GM19023 (cell line): Measurements from ENCODE around the gene RBM18.

Experiments used
- ATAC-seq: cut with Tn5 transposase; IDR thresholded peaks from one replicate; pipeline ENCODE4 v1.9.1; 2021; ENCODE audit warnings: mild to moderate bottlenecking, moderate library complexity; ENCODE audit not compliant: unreplicated experiment

RBM18 gene

DNA sequence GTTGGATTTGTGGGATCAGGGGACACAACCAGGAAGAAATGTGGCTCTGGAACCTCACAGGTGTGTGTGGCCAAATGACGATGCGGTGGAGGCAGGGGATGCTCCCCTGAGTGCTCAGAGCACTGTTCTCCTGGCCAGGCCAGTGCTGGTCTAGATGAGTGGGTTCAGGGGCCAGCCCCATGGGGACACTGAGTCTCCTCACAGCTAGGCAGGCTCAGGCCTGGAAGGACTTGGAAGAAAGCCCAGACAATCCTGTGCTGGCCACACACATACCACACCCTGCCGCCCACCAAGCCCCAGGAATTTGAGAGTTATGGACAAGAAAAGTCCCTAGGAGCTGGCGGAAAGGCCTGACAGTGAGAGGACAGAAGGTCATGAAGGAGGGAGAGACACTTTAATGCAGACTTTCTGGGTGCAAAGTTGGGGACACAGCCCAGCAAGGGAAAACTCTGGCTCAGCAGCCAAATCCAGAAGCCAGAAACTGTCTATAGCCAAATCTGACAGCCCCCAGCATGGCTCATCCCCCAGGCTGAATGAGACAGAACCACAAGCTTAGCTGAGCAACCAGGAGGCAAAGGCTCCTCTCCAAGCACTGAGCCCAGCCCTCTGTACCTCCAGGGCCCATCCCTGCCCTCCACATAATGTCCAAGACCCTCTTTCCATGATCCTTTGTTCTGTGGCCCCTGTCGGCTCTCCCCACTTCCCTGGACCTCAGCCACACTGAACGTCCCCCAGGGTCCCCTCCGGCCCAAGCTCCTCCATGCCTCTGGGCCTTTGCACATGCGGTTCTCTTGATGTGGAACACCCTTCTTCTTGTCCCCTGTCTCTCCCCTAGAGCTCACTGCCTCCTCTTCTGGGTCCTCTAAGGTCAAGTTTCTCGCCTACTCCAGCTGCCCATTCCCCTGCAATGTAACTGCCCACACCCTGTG is 58.3 kb downstream of the RBM18 start:
- no peak for ATAC-seq

DNA sequence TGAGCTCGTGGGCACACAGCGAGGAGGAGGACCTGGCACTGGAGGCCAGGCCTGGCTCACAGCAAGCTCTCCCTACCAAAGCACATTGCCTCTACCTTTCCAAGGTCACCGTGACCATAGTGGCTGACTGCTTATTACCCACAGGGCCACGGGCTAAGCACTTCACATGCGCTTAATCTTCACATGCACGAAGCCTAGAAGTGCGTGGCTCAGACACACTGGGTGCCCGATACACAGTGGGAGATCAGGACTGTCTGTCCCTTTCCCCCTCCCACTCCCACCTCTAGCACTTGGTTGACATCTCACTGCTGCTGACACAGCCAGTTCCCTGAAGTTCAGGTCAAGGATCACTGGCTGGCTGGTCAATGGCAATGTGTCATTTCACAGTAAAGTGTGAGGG is 59.5 kb downstream of the RBM18 start:
- ATAC-seq: no peak

DNA sequence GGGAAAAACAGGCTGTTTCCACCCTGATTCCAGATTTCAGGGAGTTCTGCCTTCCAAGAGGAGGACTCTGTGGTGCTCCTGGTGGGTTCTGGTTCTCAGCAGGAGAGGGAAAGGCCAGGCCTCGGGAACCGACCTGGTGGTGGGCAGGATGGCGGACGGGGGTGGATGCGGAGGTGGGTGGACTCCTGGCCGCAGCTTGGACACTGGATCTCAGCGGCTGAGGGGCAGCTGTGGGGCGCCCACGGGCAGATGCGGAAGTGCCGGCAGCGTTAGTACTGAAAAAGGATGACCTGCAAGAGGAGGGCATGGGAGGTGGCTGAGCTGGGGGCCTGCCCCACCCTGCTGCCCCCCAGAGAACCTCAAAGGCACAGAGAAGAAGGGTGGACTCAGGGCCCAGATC is 60.1 kb downstream of the RBM18 start:
- ATAC-seq: no peak

DNA sequence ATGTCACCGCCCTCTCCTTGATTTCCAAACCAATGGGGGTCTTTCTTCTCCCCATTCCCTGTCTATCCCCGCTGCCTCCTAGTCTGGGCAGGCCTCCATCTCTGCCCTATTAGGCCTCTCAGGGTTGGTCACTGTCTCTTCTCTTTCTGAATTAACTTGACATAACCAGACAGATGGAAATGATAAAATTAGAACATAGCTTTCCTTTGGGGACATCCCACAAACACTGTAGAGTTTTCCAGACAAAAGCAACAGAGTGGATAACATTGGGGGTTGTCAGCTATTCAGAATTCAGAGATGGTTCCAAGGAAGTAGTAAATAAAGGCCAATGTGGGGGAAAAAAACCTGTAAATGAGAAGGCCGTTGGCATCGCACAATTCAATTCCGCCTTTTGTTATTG is 60.6 kb downstream of the RBM18 start:
- ATAC-seq: no peak

DNA sequence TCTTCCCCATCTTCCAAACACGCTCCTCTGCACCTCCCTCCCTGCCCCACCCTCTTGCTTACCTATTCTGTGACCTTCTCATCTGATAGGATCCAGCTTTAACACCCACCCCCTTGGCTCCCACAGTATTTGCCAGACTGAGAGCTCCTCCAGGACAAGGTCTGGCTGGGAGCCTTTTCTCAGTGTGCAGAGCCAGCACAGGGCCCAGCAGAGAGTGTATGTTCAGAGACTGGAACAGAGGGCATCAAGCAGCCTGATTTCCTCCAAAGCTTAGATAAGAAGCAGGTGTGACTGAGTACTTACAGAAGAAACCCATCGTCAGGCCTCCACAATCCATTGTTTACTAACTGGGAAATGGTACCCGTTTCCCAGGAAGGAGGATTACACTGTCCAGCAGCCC is 62.5 kb downstream of the RBM18 start:
- no peak for ATAC-seq

DNA sequence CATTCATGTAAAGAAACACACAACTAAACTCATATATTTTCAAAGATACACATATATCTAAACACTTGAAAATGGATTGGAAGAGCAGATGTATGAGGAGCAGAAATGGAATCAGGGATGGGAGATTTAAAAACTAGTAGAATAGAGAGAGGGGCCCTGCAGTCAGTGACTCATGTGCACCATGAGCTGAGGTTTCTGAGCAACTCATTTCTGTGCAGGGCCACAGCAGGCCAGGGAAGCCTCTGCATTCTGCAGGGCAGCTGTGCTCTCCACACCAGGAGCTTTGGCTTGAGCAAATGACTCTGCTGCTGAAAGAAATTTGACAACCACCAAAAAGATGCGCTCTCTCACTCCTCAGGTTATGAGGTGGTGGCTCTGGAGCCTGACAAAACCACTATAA is 63.0 kb downstream of the RBM18 start:
- ATAC-seq: no peak

DNA sequence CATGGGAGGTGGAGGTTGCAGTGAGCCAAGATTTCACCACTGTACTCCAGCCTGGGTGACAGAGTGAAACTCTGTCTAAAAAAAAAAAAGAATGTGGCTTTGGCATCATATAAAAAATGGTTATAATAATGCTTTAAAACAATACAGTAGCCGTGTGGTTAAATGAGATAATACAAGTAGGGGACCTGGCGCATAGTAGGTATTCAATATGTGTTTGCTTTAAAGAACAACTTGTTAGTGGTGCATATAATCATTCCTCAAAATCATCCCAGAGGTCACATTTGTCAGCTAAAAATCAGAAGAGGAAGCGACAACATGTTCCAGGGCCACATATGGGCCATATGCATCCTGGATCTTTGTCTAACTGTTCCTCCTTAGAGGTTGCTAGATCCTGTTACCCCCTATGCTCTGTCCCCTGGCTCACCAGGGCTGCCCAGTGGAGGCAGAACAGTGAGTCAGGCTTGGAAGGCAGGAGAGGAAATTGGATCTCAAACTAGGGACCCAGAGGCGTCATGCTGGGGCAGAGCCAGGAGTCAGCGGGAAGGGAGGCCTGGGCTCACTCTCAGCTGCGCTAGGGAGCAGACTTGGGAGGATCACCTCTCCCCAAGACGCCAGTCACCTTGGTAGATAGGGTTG is 63.6 kb downstream of the RBM18 start:
- ATAC-seq: no peak

DNA sequence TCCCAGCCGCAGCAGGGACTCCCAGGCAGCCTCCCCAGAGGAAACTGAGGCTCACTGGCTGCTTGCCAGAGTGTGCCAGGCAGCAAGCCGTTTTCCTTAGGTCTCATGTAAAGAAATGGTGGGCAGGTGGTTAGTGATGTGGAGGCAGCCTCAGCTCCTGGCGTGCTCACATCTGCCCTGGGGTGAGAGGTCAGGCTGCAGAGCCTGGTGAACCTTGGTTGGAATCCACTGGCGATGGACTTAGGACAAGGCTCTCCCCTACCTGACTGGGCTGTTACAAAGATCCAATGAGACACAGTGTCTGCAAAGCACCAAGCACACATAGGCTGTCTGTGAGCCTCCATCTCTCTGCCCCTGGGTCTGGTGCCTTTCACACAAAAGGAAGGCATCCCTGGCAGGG is 66.8 kb downstream of the RBM18 start:
- ATAC-seq: no peak

DNA sequence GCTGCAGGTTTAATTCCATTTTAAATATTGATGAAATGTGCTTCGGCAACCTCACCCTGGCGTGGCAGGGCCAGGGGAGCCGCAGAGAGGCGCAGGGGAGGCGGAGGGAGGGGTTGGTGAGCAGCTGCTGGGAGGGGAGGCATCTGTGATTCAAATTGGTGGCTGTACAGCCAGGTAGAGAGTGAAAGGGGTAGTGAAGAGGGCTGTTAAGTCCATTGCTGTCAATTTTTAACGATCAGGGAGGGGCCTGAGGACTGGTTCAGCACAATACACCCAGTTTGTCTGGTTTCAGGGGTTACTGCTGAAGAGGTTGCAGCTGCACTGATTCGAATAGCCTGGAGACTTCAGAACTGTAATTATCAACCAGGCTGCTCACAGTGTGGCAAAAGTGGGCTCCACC is 67.2 kb downstream of the RBM18 start:
- ATAC-seq: no peak

DNA sequence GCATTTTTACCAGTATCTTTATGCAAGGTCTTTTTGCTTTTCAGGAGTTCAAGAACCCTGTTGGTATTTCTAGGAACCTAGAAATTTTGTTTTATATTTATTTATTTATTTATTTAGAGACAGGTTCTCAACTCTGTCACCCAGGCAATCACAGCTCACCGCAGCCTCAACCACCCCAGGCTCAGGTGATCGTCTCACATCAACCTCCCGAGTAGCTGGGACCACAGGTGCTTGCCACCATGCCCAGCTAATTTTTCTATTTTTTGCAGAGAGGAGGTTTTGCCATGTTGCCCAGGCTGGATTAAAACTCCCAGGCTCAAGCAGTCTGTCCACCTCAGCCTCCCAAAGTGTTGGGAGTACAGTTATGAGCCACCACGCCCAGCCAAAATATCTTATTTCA is 68.8 kb downstream of the RBM18 start:
- ATAC-seq: no peak

DNA sequence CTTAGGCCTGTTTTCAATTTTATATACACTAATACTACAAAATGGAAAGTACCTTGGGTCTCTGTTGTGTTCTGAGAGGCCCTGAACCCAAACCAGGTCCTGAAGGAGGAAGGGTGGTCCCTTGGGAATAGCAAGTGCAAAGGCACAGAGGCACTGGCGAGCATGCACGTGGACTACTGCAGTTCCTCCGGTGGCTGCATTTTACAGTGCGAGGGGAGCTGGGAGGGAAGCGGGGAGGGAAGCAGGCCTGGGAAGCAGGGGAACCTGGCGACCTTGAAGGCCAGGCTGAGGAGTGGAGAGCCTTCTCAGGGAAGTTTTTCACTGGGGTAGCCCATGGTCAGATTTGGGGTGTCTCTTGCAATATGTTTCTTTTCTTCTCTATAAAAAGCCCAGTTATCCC is 71.0 kb downstream of the RBM18 start:
- ATAC-seq: no peak

DNA sequence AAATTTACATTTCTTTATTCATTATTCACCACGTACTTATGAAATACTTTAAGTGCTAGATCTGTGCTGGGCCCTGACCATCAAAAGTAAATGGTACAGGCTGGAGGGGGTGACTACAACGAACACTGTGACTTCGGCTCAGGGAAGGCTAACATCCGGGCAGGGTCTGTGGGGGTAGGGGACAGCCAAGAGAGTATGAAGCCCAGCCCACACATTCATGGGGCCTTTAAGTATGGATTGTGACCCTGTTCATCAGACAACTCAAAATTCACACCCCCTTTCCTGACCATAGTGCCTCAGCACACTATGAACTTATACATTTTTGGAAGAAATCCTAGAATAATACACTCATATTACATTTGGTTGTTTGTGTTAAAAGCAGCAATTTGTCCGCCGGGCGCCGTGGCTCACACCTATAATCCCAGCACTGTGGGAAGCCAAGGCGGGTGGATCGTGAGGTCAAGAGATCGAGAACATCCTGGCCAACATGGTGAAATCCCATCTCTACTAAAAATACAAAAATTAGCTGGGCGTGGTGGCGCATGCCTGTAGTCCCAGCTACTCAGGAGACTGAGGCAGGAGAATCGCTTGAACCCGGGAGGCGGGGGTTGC is 71.6 kb downstream of the RBM18 start:
- no peak for ATAC-seq

DNA sequence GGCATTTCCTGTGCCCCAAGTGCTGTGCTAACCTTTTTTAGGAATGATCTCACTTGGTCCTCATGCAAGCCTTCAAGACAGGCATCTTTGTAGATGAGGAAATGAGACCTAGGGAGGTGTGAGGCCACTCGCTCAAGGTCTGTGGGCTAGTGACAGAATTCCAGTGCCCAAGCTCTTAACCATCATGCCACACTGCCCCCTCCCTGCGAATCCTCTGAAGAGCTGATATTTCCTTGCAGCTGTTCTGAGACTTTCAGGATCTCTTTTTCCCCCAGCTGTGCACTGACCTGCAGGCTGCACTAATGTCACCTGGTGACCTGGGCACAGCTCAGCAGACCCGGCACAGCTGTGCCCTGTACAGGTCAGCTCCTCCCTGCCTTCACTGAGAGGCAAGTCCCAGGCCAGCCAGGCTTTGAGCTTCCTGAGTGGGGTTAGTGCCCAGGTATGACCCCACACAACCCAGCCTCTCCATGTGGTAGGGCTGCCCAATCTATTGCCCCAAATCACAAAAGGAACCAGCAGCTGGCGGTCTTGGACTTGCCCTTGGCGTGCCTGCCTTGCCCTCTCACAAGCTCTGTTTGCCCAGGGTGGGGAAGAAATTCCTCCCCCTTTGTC is 72.3 kb downstream of the RBM18 start:
- ATAC-seq: no peak

DNA sequence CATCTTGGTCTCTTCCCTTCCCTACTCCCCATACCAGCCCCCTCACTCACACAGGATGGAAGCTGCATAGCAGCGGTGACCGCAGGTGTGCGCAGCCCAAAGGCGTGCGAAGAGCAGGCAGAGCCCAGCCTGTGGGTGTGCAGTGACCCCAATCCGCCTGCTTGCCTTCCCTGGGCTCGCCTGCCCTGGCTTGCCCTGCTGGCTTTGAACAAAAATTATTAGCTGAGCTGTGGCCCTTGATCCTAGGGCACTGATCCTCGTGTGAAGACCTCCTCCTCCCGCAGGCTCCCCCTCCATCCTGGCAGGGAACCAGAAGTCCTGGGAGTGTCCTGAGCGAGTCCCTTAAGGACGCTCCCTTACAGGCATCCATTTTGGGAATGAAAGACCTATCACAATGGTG is 73.1 kb downstream of the RBM18 start:
- no peak for ATAC-seq

DNA sequence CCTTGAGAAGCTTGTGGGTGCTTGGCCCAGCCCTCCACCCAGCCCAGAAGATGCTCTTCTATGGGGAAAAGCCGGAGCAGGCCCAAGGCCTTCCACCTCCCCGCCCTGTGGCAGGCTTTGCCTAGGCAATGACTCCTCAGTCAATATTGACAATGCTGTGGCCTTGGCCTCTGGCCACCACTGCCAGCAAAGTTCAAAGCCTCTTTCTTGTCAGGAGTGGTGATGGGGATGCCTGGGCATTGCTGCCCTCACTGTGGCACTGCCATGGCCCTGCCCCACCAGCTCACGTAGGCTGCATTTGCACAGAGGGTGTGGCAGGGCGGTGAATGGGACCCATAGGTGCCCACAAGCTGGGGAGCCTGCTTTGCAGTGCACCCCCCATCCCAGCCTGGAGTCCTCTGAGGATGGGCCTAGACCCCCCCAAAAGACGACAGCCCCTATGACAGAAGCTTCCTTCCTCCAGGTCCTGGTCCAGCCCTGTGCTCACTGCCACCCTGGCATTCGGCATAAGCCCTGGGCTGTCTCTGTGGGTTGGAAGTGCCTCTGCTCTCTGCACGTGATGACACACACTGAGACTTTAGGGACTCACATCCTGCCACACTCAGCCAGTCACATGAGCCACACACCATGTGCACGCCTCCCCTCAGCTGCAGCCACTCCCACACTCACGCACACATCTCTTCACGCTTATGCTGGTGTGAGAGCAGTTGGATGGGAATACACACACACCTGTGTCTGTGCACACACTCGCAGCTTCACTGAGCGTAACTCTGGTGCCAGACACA is 73.9 kb downstream of the RBM18 start:
- ATAC-seq: no peak

DNA sequence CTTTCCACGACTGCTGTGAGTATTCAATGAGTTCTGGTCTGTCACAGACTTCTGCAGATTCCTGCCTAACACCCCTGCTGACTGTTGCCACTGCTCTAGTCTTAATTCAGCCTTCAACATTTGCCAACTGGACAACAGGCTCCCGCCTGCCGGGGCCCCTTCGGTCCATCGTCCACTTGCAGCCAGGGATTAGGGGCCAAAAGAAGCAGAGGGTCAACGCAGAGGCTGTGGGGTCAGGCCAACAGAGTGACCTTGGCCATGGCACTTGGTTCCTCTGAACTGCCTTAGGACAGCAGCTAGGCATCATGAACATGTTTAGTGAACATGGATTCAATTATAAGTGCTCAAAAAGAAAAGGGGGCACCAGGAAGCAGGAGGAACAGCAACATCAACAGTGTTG is 76.3 kb downstream of the RBM18 start:
- ATAC-seq: no peak
